ENCODE data around the gene COBL. TPM values are rescaled to one million over a fixed set of nuclear protein-coding genes. Genes with fewer than 3 reads are reported as not detected.

The COBL gene
- total and polyA plus RNA-seq, 9 of the 15 experiments (the other 6 are each of a cell fraction or from before 2014, with no cell fraction given), result 0.01 to 2.4 (median 0.09) TPM; not detected in 3

- TF ChIP-seq POLR2AphosphoS5 (IDR thresholded peaks at IDR 0.05; ENCODE audit: control insufficient read depth, insufficient read depth, low read depth, low read length), result no peak
- no peak for TF ChIP-seq ZSCAN29 (IDR thresholded peaks at IDR 0.05)
- no peak for TF ChIP-seq NFXL1 (CRISPR knock-in tag; IDR thresholded peaks at IDR 0.05)
- TF ChIP-seq, protein P1, sequence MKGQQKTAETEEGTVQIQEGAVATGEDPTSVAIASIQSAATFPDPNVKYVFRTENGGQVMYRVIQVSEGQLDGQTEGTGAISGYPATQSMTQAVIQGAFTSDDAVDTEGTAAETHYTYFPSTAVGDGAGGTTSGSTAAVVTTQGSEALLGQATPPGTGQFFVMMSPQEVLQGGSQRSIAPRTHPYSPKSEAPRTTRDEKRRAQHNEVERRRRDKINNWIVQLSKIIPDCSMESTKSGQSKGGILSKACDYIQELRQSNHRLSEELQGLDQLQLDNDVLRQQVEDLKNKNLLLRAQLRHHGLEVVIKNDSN (CRISPR knock-in tag; IDR thresholded peaks at IDR 0.05), result no peak
- TF ChIP-seq ZNF561 (CRISPR knock-in tag; conservative IDR thresholded peaks at IDR 0.05), result no peak
- no peak for TF ChIP-seq ZEB2 (IDR thresholded peaks at IDR 0.05)
These were observed 173.7 kb downstream of the COBL start (continued) for GRCh38 chr7:51142741-51143385.

DNA sequence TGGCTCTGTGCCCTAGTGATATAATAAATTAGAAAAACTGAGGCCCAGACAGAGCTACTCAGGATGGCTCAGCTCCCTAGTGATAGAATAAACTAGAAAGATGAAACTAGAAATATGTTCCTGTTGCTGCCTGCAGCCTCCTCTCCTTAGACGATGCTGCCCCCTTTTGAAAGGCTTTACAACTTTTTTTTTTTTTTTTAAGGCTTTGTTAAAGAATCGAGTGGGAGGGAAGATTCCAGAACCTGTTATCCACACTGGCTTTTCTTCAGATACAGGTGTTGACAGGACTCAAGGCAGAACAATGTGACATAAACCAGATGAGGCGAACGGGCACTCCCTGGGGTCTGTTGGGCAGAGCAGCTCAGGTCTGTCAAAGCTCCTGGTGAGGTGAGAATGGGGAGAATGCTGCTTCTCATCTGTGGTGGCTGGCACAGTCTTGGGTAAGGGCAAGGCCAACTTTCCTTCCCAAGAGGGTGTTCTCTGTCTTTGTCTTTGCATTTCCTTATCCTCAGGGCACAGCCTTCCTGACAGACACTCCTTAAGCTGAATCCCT is 175.1 kb downstream of the COBL start:
- intact Hi-C loops (cut with micrococcal nuclease), result loop anchor here (2.0 to 5.0 kb wide), 2 partner anchors 444 to 673 kb away; no protein-coding TSS in a partner anchor
- Histone ChIP-seq H2AFZ (ENCODE audit: low read depth, low read length) (no peak overlapping the region), H3K9ac (ENCODE audit: insufficient read depth in 1 of 2, low read depth in 2 of 2, low read length in 2 of 2) (no peak overlapping the region), H3K4me2 (ENCODE audit: insufficient read depth, low read length) (no peak overlapping the region), H4K20me1 (replicated peaks; ENCODE audit: control insufficient read depth, insufficient read depth, low read length) (no peaks in the 10 kb centered on the region), H3K27ac (ENCODE audit: extremely low read depth, low read depth, low read length) (no peak overlapping the region), H3K4me1 (replicated peaks in 1 of 2; ENCODE audit: control insufficient read depth in 2 of 2, insufficient read depth in 2 of 2, low read length in 2 of 2) (no peaks in the 10 kb centered on the region), H3K36me3 (ENCODE audit: control insufficient read depth, insufficient read depth, low read length) (no peaks in the 10 kb centered on the region), H3K9me3 (replicated peaks; ENCODE audit: control insufficient read depth, insufficient read depth, low read depth, low read length) (no peaks in the 10 kb centered on the region), H3K79me2 (ENCODE audit: control insufficient read depth, insufficient read depth, low read length) (no peaks in the 10 kb centered on the region), H3K27me3 (ENCODE audit: control insufficient read depth in 2 of 2, insufficient read depth in 2 of 2, low read length in 2 of 2) (peaks cover 0 to 4% of the 10 kb centered on the region in 2 experiments; a peak in 2 of 5 replicates), H3K4me3 (no peak overlapping the region), H3K9me1 (ENCODE audit: control insufficient read depth, insufficient read depth, low read length) (no peaks in the 10 kb centered on the region)
- DNase-seq (ENCODE audit: extremely low read depth in 1 of 4, low spot score in 3 of 4) (peak in 2 of 4 experiments; percentile 5 to 12), FAIRE-seq (peak; percentile 6), ATAC-seq (no peak)
- 0% methylated on average over 4 of the region's 4 CpGs for WGBS (ENCODE audit: insufficient coverage, low coverage, missing lambda C conversion rate)
- BruUV-seq (replicated peaks), result no TSS peak
- CTCF ChIA-PET (ENCODE audit: low intra/inter-chr PET ratio), result interaction anchor here (0.5 to 0.8 kb wide), 5 partner anchors 21 to 882 kb away, joined by 3 to 4 read pairs (median 3); no protein-coding TSS in a partner anchor
- POLR2A ChIA-PET, result no interaction called here
- in situ Hi-C loops (cut with MboI), result loop anchor here (10.0 kb wide), 1 partner anchor 687 kb away; the partner anchor contains the start of gene FIGNL1
- TF ChIP-seq CTCF (IDR thresholded peaks at IDR 0.05 in 2 of 3, conservative IDR thresholded peaks at IDR 0.05 in 1 of 3; ENCODE audit: insufficient read depth in 2 of 3, low read depth in 1 of 3, low read length in 3 of 3) (peak; percentile 36 to 64 (median 48); a peak in 5 of 6 replicates), PREB (CRISPR knock-in tag; IDR thresholded peaks at IDR 0.05) (no peak), PBX2 (CRISPR knock-in tag; IDR thresholded peaks at IDR 0.05; ENCODE audit: low read depth) (no peak), PBX2 (tag; conservative IDR thresholded peaks at IDR 0.05; ENCODE audit: low read depth) (no peak)
- TF ChIP-seq, protein P2, sequence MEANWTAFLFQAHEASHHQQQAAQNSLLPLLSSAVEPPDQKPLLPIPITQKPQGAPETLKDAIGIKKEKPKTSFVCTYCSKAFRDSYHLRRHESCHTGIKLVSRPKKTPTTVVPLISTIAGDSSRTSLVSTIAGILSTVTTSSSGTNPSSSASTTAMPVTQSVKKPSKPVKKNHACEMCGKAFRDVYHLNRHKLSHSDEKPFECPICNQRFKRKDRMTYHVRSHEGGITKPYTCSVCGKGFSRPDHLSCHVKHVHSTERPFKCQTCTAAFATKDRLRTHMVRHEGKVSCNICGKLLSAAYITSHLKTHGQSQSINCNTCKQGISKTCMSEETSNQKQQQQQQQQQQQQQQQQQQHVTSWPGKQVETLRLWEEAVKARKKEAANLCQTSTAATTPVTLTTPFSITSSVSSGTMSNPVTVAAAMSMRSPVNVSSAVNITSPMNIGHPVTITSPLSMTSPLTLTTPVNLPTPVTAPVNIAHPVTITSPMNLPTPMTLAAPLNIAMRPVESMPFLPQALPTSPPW (CRISPR knock-in tag; IDR thresholded peaks at IDR 0.05), result no peak
